PC-9 (cell line): ENCODE results near the gene FBXO5. TPM values are rescaled to one million over a fixed set of nuclear protein-coding genes. Genes with fewer than 3 reads are reported as not detected.

Source experiments
- BruUV-seq: library from RNA; stranded (reverse); fragments of 400-500 nt; replicated peaks from 2 replicates; lab custom pipeline; 2021; lab: Mats Ljungman, UMichigan
- CTCF ChIA-PET: fragments of 300-600 bp; sonication (Branson Sonifier 250); formaldehyde crosslinking; loops from one replicate; lab custom pipeline; 2022; ENCODE audit warnings: antibody characterized with exemption; lab: Charles Lee
- POLR2A ChIA-PET: fragments of 300-600 bp; sonication (Branson Sonifier 250); formaldehyde crosslinking; loops from one replicate; lab custom pipeline; 2022; ENCODE audit warnings: antibody characterized with exemption; ENCODE audit not compliant: unreplicated experiment; lab: Charles Lee
- DNase-seq, 2 experiments: peaks; one replicate each; pipeline versions ENCODE4 v3.0.0 to v3.0.0-alpha.2; 2015 to 2022; ENCODE audit warnings: mixed read lengths in 1 of 2
- H2AFZ ChIP-seq: fragments of 200-600 bp; sonication (generic); 2 replicates; pipeline ENCODE4 v1.8.1; 2017; ENCODE audit warnings: antibody characterized with exemption
- H3F3A ChIP-seq: fragments of 200-600 bp; sonication (generic); 2 replicates; pipeline ENCODE4 v1.8.1; 2017; ENCODE audit warnings: antibody characterized with exemption, mild to moderate bottlenecking, low read depth; ENCODE audit not compliant: insufficient read depth
- H3K27ac ChIP-seq: fragments of 200-600 bp; sonication (generic); 2 replicates; pipeline ENCODE4 v1.6.1; 2016; ENCODE audit warnings: mixed run types
- H3K27me3 ChIP-seq: fragments of 200-600 bp; sonication (generic); 2 replicates; pipeline ENCODE4 v1.6.1; 2016; ENCODE audit warnings: low read depth, mixed run types; ENCODE audit not compliant: insufficient read depth
- H3K36me3 ChIP-seq: fragments of 200-600 bp; sonication (generic); 2 replicates; pipeline ENCODE4 v1.6.1; 2016; ENCODE audit warnings: low read depth, mixed run types
- H3K4me1 ChIP-seq: fragments of 200-600 bp; sonication (generic); replicated peaks from 2 replicates; pipeline ENCODE4 v1.6.1; 2016; ENCODE audit warnings: mixed run types; ENCODE audit not compliant: insufficient read depth
- H3K4me2 ChIP-seq: fragments of 200-600 bp; sonication (generic); 2 replicates; pipeline ENCODE4 v1.6.1; 2017; ENCODE audit warnings: mixed run types
- H3K4me3 ChIP-seq: fragments of 200-600 bp; sonication (generic); 2 replicates; pipeline ENCODE4 v1.6.1; 2016; ENCODE audit warnings: mixed run types
- H3K79me2 ChIP-seq: fragments of 200-600 bp; sonication (generic); 2 replicates; pipeline ENCODE4 v1.6.1; 2017; ENCODE audit warnings: low read depth, mixed run types
- H3K9me2 ChIP-seq: fragments of 200-600 bp; sonication (generic); 2 replicates; pipeline ENCODE4 v1.8.1; 2017; ENCODE audit warnings: mild to moderate bottlenecking; ENCODE audit not compliant: insufficient read depth
- H3K9me3 ChIP-seq: fragments of 200-600 bp; sonication (generic); 2 replicates; pipeline ENCODE4 v1.8.1; 2016; ENCODE audit warnings: low read depth; ENCODE audit not compliant: insufficient read depth
- H4K20me1 ChIP-seq: fragments of 200-600 bp; sonication (generic); 2 replicates; pipeline ENCODE4 v1.8.1; 2017; ENCODE audit not compliant: insufficient read depth
- EZH2 ChIP-seq: fragments of 200-600 bp; sonication (generic); IDR thresholded peaks from 2 replicates; pipeline ENCODE4 v1.8.0; 2017; ENCODE audit warnings: antibody characterized with exemption, low read depth
- intact Hi-C: fragments of 100-400 bp; cut with micrococcal nuclease; formaldehyde crosslinking; loops from one replicate; pipeline ENCODE4 v1.10.0; 2022; ENCODE audit not compliant: unreplicated experiment
- total RNA-seq: library from RNA; stranded (reverse); gene quantifications from 2 replicates; pipeline ENCODE4 v1.2.3, GENCODE V29; 2021
- TF ChIP-seq, protein P1 (sequence below): fragments of 200-600 bp; sonication (generic); conservative IDR thresholded peaks from 2 replicates; pipeline ENCODE4 v1.6.1; 2017; ENCODE audit warnings: mixed run types, antibody characterized with exemption, mild to moderate bottlenecking, moderate library complexity

FBXO5 gene
- total RNA-seq, 1 experiment from 2014 or later, result 20.6 TPM

DNA sequence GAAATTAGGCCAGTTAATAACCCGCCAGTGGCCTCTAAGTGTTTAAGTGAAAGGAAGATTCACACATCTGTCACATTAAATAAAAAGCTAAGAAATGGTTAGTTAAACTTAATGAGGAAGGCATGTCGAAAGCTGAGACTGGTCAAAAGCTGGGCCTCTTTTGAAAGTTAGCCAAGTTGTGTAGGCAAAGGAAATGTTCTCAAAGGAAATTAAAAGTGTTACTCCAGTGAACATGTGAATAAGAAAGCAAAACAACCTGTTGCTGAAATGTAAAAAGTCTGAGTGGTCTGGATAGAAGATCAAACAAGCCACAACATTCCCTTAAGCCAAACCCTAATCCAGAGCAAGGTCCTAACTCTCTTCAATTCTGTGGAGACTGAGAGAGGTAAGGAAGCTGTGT is 30.6 kb upstream of the FBXO5 start:
- intact Hi-C loops, result no loop called here
- DNase-seq, result no peak
- Histone ChIP-seq H3K79me2 (no peaks in the 10 kb centered on the region), H2AFZ (no peak overlapping the region), H3K4me1 (no peaks in the 10 kb centered on the region), H3K4me3 (no peak overlapping the region), H3K9me3 (no peaks in the 10 kb centered on the region), H3K27me3 (no peaks in the 10 kb centered on the region), H3K27ac (no peak overlapping the region), H4K20me1 (no peaks in the 10 kb centered on the region), H3K4me2 (no peak overlapping the region), H3K36me3 (no peaks in the 10 kb centered on the region), H3K9me2 (no peaks in the 10 kb centered on the region), H3F3A (0 out of 2 replicates have a peak, but pooled peaks cover 3% of the 10 kb centered on the region)
- POLR2A ChIA-PET, result no interaction called here
- TF ChIP-seq, protein P1, sequence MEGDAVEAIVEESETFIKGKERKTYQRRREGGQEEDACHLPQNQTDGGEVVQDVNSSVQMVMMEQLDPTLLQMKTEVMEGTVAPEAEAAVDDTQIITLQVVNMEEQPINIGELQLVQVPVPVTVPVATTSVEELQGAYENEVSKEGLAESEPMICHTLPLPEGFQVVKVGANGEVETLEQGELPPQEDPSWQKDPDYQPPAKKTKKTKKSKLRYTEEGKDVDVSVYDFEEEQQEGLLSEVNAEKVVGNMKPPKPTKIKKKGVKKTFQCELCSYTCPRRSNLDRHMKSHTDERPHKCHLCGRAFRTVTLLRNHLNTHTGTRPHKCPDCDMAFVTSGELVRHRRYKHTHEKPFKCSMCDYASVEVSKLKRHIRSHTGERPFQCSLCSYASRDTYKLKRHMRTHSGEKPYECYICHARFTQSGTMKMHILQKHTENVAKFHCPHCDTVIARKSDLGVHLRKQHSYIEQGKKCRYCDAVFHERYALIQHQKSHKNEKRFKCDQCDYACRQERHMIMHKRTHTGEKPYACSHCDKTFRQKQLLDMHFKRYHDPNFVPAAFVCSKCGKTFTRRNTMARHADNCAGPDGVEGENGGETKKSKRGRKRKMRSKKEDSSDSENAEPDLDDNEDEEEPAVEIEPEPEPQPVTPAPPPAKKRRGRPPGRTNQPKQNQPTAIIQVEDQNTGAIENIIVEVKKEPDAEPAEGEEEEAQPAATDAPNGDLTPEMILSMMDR, result no peak
- TF ChIP-seq EZH2, result no peak
- CTCF ChIA-PET, result no interaction called here
- BruUV-seq, result no TSS peak

DNA sequence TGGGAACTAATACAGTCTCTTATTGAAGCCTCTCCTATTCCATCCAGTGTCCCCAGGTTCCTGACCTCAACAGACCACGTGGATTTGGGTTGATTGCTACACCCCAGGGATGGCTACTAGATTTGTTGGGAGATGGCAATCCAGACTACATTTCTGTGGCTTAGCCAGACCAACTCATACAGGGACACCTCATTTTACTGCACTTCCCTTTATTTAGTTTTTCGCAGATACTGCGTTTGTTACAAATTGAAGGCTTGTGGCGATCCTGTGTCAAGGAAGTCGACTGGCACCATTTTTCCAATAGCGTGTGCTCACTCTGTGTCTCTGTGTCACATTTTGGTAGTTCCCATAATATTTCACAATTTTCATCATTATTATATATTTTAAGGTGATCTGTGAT is 30.0 kb upstream of the FBXO5 start:
- H3K9me2 ChIP-seq, result no peaks in the 10 kb centered on the region
- H3F3A ChIP-seq, result 0 out of 2 replicates have a peak, but pooled peaks cover 3% of the 10 kb centered on the region
- H3K27me3 ChIP-seq, result no peaks in the 10 kb centered on the region
- no peaks in the 10 kb centered on the region for H4K20me1 ChIP-seq
- ChIA-PET CTCF (no interaction called here), POLR2A (no interaction called here)
- H2AFZ ChIP-seq, result no peak overlapping the region
- no peaks in the 10 kb centered on the region for H3K36me3 ChIP-seq
- intact Hi-C loops, result no loop called here
- H3K27ac ChIP-seq, result no peak overlapping the region
- no peaks in the 10 kb centered on the region for H3K9me3 ChIP-seq
- no peaks in the 10 kb centered on the region for H3K79me2 ChIP-seq
- TF ChIP-seq EZH2, result no peak
- TF ChIP-seq, protein P1, result no peak
- DNase-seq, result no peak
- no TSS peak for BruUV-seq
- no peaks in the 10 kb centered on the region for H3K4me1 ChIP-seq
- no peak overlapping the region for H3K4me2 ChIP-seq
- no peak overlapping the region for H3K4me3 ChIP-seq

DNA sequence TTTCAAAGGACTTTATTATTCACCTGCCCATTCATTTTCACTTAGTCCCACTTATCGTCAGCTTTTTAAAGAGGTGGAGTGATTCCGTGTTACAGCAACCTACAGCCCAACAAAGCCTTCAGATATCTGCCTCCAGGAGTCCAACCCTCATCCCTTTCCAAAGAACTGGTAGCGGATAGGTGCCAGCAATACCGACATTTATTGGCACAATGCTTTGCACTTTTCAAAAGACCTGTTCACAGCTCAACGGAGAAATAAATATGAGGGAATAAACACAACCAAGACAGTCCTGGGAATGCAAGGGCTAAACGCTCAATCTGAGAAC is 20.5 kb upstream of the FBXO5 start:
- Histone ChIP-seq H2AFZ (peak overlapping the region; percentile 91), H3K9me2 (no peaks in the 10 kb centered on the region; the same call in 1 of the 2 replicates), H3K27ac (peak overlapping the region; percentile 79), H4K20me1 (peaks cover 9% of the 10 kb centered on the region; the same call in 1 of the 2 replicates), H3K4me3 (peak overlapping the region; percentile 96), H3F3A (peaks cover 13% of the 10 kb centered on the region; the same call in 1 of the 2 replicates), H3K79me2 (peaks cover 55% of the 10 kb centered on the region), H3K4me2 (peak overlapping the region; percentile 99), H3K27me3 (no peaks in the 10 kb centered on the region), H3K4me1 (peaks cover 33% of the 10 kb centered on the region), H3K36me3 (peaks cover 13% of the 10 kb centered on the region), H3K9me3 (no peaks in the 10 kb centered on the region)
- BruUV-seq, result no TSS peak
- peak in 1 of 2 experiments; percentile 4 for DNase-seq
- CTCF ChIA-PET, result interaction anchor here (0.7 kb wide), 1 partner anchor 276 kb away, joined by 3 read pairs; no protein-coding TSS in a partner anchor
- TF ChIP-seq, protein P1, result no peak
- no peak for TF ChIP-seq EZH2
- POLR2A ChIA-PET, result interaction anchor here (0.6 kb wide), 1 partner anchor 26 kb away, joined by 7 read pairs; no protein-coding TSS in a partner anchor
- intact Hi-C loops, result no loop called here
